CD1c-positive myeloid dendritic cell (primary cell): Measurements from ENCODE around the gene TNRC6A.
"Not testable (repeated sequence)": the region's sequence is repeated elsewhere in the genome, so short reads cannot be mapped to it uniquely, and the experiment has no call there.

Source experiments
- DNase-seq: peaks from one replicate; pipeline ENCODE4 v3.0.0-alpha.2; 2016; ENCODE audit errors: extremely low spot score

The TNRC6A gene

DNA sequence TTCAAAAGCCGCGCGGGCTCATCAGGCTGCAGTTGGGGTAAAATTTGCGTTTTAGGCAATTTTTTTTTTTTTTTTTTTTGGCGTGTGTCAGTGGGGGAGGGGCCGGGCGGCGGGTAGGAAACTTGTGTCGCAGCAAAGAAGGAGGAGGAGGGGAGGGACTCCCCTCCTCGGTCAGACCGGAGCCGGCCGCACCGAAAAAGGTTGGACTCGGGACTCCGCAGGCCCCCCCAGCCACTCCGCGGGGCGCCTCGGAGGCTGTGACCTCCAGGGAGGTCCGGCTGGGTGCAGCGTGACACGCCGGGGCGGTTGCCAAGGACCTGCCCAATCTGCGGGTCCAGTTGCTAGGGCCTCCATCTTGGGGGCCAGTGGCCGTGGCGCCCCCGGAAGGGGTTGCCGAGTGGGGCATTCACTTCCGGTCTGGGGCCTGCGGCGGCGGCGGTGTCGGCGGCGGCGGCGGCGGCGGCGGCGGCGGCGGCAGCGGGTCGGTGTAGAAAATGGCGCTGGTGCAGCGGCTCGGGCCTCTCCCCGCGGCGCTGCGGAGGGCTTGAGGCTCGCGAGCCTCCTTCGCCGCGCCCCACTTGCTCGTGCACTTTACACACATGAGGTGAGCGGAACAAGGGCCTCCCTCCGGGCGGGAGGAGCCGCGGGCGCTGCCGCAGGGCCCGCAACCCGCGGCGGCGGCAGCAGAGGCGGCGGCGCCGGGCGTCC is at the start of gene TNRC6A:
TSS of gene TNRC6A (plus strand) at position 409 of the 708 bp plus-strand sequence. CDS start at position 600, 191 bp downstream.
- DNase-seq, result peak; percentile 91

DNA sequence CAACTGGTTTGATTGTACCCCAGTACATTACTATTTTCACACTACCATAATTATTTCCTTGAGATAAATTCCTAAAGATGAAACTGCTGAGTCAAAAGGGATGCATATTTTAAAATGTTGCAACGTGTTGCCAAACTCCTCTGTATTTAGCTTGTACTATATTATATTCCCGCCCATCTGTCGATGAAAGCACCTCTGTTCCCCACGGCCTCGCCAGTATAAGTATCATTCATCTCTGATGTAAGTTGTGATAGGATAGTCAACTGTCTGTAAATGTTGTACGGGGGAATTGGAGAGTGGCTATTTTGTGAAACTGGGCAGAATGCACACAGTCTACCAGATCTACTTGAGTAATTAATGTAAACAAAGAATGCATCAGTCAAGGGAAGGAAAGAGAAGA is 47.7 kb upstream of the TNRC6A start:
- no peak for DNase-seq

DNA sequence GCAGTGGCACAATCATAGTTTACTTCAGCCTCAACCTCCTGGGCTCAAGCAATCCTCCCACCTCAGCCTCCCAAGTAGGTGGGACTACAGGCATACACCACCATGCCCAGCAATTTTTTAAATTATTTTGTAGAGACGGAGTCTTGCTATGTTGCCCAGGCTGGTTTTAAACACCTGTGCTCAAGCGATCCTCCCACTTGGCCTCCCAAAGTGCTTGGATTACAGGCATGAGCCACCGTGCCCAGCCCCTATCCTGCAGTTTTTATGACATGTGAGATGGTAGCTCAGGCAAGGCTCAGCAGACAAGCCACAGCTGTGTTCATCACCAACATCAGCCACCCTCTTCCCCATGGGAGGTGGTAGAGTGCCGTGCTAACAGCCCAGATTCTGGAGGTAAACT is 46.2 kb upstream of the TNRC6A start:
- no peak for DNase-seq

DNA sequence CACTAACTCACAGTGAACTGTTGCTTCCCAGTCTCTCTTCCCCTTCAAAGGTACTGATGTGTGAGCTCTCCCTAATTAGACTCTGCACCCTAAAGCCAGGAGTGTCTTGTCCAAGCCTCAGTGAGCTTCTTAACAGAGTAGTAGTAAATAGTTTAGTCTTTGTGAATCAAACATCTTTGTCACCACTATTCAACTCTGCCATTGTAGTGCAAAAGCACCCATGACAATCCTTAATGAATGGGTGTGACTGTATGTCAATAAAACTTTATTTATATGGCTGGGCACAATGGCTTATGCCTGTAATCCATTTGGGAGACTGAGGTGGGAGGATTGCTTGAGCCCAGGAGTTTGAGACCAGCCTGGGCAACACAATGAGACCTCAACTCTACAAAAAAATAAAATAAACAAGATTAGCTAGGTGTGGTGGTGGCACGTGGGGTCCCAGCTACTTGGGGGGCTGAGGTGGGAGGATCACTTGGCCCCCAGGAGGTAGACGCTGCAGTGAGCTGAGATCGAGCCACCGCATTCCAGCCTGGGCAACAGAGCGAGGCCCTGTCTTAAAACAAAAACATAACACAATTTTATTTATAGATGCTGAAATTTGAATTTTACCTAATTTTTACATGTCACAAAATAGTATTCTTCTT is 45.5 kb upstream of the TNRC6A start:
- DNase-seq, result no peak

DNA sequence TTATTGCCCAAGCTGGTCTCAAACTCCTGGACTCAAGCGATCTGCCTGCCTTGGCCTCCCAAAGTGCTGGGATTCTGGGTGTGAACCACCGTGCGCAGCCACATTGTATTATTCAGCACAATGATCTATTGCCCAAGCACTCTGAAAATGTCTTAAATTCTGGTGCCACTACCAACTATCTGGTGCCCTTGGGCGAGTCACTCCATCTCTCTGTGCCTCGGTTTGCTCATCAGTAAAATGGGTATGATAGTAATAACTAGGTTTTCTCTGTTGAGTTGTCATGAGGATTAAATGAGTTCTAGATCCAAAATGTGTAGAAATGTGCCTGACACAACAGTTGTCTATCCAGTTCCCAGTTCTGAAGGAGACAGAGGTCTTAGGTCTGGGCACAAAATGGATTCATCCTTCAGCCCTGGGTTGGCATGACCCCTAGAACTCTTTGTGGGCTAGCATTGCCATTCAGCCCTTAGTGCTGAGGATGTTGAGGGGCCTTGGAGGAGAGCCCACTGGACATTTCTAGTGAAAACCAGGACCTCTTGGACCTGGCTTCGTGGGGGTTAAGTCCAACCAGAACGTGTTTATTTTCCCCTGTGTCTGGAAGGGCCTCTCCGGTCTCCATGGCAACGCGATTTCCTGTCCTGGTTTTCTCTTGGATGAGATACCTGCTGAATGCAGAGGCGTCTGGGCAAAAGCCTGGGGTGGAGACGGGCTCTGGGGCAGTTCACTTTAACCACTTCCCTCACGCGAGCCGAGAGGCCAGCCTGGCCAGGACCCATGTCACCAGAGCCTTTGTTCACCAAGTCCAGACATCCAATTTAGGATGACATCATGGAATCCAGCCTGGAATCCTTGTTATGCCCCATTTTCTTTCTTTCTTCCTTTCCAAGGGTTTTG is 43.7 kb upstream of the TNRC6A start:
- DNase-seq, result no peak

DNA sequence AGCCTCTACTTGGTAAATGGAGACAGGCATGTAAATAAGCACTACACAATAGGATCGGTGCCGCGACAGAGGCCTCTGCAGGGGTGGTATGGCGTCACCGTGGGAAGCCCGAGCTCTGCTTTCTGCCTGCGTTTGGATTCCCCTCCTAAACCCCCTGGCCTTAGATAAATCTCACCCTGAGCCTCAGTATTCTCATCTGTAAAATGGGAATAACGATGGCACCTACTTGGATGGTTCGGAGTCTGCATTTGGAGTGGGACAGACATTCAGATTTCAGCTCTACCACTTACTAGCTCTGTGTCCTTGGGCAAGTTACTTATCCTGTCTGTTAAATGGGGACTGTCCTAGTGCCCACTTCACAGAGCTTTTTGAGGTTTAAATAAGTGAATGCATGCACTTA is 42.8 kb upstream of the TNRC6A start:
- no peak for DNase-seq

DNA sequence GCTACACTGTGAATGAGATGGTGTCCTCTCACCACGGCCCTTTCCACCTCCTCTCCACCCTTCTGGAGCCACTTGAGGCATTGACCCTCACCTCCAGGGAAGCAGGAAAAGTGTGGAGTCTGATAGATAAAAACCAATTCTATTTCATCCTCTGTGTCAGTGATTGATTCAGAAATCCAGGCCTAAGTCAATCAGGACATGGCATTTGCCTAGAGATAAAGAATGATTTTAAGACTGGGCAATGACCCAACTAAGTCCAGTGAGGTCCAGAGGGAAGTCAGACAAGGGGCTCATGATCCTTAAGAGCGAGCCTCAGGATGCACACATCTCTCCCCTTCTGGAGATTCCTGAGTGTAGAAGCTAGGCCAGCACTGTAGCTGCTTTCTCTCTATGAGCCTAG is 41.1 kb upstream of the TNRC6A start:
- no peak for DNase-seq

DNA sequence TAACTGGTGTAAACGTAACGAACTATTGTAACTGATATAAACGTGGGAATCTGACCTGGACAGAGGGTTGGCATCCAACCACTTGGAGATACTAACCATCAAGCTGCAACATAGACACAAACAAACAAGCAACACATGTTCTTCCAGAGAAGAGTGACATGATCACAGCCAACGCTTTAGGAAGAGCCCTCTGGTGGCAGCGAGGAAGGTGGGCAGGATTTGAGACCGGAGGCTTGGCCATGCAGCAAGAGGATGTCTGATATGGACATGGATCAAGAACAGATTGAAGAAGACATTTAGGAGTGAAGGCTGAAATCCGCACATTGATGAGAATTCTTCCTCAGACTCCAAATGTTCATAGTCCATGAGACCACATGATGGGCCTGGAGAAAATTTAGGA is 40.3 kb upstream of the TNRC6A start:
- no peak for DNase-seq

DNA sequence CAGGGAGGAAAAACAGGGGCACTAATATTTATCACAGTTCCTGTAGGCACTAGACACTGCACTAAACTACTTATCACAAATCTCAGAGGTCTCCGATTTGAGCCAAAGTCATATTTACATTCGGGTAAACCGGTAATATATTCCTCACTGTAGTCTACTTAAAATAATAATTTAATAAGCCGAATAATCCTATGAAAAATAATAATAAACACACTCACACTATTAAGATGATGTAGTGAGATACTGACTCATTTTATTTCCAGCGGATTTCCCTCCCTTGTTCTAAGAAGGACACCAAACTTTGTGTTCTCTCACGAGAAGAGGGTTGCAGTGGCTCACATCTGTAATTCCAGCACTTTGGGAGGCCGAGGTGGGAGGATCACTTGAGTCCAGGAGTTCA is 36.6 kb upstream of the TNRC6A start:
- DNase-seq, result no peak

DNA sequence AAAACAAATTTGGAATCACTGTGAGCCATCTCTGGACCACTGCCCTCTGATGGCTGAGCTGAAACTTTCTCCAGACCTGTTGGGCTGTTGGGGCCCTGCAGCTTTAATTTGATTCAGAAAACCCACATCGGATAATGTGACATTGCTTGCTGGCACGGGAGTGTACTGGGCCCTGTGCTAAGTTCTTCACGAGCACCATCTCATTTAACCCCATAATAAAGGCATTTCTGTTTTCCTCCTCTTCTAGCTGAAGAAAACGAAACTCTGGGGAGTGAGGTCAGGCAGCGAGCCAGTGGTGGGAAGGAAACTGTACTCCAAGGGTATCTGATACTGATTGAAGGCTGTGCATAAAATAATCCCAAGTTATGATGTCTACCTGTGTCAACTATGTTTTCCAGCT is 34.5 kb upstream of the TNRC6A start:
- no peak for DNase-seq

DNA sequence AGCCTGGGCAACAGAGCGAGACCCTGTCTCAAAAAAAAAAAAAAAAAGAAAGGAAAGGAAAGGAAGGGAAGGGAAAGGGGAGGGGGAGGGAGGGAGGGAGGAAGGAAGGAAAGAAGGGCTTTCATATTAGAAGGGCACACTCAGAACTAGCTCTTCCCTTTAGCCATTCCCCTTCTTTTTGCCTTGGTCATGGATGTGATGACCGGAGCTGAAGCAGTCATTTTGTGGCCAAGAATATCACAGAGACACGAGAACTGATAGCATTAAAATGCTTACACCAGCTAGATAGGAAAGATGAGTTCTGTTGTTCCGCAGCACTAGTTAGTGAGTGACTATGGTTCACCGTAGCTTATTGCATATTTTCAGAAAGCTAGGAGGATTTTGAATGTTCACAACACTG is 32.8 kb upstream of the TNRC6A start:
- no peak for DNase-seq

DNA sequence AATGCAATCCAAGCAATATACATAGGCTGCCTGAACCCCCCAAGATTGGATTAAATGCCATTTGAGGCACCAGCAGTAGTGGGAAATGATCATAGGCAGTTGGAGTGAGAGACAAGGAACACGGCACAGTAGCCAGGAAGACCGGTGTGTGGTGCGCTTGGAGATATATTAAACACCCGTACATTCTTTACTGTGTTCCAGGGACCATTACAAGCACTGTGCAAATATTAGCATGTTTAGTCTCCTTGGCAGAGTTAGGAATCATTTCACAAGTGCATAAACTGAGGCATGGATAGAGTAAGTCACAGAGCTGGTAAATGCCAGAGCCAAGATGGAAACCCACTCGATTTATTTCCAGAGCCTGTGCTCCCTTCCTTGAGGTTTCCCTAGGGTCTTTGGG is 31.1 kb upstream of the TNRC6A start:
- no peak for DNase-seq

DNA sequence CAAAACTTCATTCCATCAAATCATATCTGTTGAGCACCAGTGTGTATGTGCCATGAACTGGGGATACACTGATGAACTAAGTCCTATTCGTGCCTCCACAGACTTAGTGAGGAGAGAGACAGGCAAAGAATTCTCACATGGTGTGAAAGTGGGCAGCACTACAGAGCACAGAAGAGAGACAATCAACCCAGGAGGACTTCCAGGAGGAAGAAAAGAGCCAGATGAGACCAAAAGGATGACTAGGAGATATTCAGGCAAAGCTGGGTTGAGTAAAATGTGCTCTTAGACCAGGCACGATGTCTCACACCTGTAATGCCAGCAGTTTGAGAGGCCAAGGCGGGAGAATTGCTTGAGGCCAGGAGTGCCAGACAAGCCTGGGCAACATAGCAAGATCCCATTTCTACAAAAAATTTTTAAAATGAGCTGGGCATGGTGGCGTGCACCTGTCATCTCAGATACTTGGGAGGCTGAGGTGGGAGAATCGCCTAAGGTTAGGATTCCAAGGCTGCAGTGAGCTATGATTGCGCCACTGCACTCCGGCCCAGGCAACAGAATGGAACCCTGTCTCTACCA is 30.2 kb upstream of the TNRC6A start:
- no peak for DNase-seq

DNA sequence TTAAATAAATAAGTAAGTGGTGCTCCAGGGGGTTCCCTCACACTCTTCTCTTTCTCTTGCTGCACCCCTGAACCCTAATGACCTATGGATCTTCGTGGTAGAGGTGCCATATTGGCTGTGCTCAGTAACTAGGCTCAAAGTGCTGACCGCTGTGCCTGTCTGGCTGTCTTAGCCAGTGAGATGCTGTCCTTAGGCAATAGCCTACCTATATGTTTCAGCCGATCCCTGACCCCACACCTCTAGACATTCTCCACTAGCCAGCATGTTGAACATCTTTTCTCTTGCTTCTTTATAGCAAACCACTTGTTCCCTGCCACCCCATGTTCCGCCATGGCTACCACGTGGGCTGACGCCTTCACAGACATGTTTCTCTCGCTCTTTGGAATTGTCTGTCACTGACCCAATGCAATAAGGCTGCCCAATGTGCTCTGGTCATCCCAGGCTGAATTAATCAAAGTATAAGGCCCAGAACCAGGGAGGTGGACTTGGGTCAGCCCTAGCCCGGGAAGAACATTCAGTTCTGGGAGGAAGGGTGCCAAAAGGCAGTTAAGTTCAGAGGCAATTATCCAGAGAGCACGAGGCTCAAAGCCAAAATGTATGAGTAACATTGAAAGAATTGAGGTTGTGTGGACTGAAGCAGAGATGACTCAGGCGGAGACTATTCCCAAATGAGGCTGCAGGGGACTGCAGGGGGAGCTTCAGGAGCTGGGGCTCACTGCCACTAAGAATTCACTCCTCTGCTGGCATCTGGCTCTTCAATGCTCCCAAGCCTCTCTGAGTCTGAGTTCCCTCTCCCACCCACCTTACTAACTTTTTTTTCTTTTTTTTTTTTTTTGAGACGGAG is 28.7 kb upstream of the TNRC6A start:
- no peak for DNase-seq

DNA sequence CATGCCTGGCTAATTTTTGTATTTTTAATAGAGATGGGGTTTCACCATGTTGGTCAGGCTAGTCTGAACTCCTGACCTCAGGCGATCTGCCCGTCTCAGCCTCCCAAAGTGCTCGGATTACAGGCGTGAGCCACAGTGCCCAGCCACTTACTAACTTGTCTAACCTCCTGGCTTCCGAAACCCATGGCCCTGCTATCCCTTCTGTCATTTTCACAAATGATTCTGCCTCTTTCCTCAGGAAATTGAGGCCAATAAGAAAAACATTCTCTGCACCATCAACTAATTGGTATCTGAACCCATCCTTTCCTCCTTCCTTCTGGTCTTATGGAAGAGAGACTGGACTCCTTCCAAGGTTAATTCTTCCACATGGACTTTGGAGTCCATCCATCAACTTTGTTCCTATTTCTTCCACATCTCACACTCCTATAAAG is 27.9 kb upstream of the TNRC6A start:
- no peak for DNase-seq

DNA sequence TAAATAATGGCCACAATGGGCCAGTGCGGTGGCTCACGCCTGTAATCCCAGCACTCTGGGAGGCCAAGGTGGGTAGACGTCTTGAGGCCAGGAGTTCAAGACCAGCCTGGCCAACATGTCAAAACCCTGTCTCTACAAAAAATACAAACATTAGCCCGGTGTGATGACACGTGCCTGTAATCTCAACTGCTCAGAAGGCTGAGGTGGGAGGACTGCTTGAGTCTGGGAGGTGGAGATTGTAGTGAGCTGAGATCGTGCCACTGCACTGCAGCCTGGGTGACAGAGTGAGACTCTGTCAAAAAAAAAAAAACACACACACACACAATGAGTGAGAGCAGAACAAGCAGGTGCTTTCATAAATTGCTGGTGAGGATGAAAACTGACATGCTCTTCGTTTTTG is 21.7 kb upstream of the TNRC6A start:
- not testable (repeated sequence) for DNase-seq

DNA sequence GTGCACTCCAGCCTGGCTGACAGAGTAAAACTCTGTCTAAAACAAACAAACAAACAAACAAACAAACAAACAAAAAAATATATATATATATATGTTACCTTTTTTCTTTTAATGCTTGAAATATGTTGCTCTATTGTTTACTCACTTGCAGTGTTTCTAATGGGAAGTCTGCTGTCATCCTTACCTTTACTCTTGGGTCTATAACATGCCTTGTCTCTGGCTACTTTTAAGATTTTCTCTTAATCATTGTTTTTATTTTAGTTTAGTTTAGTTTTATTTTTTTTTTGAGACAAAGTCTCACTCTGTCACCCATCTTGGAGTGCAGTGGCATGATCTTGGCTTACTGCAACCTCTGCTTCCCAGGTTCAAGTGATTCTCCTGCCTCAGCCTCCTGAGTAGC is 16.1 kb upstream of the TNRC6A start:
- DNase-seq, result no peak

DNA sequence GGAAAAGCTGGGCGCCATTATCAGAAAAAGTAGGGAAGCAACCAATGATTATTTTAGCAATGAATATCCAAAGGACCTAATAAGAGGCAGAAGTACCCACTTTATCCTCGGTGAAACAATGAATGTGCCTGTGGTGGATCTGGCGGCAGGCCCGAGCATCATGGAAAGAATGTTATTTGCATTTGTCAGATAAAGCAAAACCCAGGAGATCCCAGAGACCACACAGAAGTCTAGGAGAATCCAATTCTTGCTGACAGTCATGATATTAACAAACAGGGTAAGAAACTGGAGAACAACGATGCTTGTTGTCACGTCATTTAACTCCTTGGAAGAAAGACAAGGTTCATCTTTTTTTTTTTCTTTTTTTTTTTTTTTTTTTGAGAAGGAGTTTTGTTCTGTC is 12.0 kb upstream of the TNRC6A start:
- DNase-seq, result no peak

DNA sequence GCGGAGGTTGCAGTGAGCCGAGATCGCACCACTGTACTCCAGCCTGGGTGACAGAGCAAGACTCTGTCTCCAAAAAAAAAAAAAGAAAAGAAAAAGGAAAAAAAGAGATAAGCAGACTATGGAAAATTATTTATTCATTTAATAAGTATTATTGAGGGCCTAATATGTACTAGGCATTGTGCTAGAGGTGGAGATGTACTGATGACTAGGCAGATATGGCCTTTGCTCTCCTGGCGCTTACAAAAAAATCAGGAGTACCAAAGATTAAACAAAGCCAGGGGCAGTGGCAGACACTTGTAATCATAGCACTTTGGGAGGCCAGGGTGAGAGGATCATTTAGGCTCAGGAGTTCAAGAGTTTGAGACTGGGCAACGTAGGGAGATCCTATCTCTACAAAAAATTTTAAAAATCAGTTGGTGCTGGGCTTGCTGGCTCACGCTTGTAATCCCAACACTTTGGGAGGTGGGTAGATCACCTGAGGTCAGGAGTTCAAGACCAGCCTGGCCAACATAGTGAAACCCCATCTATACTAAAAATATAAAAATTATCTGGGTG is 10.4 kb upstream of the TNRC6A start:
- DNase-seq, result no peak

DNA sequence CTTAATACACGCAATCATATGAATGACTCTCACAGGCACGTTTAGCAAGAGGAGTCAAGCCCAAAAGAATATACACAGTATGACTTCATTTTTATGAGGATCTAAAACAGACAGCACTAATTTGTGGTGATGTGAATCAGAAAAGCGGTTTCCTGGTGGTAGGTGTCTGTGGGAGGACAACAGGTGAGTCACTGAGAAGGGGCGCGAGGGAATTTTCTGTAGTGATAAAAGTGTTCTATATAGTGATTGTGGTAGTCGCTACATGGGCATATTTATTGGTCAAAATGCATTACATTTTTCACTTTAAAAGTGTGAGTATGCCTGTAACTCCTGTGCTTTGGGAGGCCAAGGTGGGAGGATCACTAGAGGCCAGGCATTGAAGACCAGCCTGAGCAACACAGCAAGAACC is 7.6 kb upstream of the TNRC6A start:
- no peak for DNase-seq

DNA sequence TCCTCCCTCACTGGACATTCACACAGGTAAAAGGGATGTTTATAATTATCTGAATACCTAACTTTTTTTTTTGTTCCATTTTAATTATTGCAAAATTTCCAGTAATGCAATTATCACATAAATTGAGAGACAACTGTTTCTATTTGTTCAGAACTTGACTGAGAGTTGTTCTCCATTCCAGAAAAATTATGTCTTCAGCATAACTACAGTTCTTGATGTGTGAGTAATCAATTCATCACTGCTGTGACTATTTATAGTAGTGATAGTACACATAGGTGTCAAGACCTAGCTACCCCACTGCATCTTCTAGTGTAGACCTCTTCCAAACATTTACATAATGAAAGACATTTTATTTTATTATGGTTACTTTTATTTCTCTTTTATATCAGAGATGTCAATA is 5.8 kb upstream of the TNRC6A start:
- no peak for DNase-seq
